Natural killer cell (primary cell): Measurements from ENCODE around the gene COL5A1. TPM values are rescaled to one million over a fixed set of nuclear protein-coding genes. Genes with fewer than 3 reads are reported as not detected.

Experiments
- ATAC-seq, 3 donors: fragments of 150-1000 bp in 2 of 3; fragments of 200-7000 bp in 1 of 3; cut with Tn5 transposase; 1 replicate in 1 of 3; 2 replicates in 2 of 3; pipeline ENCODE4 v1.10.0; 2021; ENCODE audit warnings: mild to moderate bottlenecking in 2 of 3, moderate library complexity in 2 of 3
- DNase-seq, 2 donors: peaks; one replicate each; pipeline versions ENCODE4 v3.0.0 to v3.0.0-alpha.2; 2013 to 2021; ENCODE audit warnings: mixed read lengths in 1 of 2
- H3K27ac ChIP-seq: one replicate; pipeline ENCODE4 v1.5.1; 2013; ENCODE audit warnings: mild to moderate bottlenecking, low read length
- H3K27me3 ChIP-seq: one replicate; pipeline ENCODE4 v1.6.1; 2013; ENCODE audit warnings: low read length; ENCODE audit not compliant: control insufficient read depth, insufficient read depth
- H3K36me3 ChIP-seq: one replicate; pipeline ENCODE4 v1.6.1; 2013; ENCODE audit warnings: low read length; ENCODE audit not compliant: control insufficient read depth, insufficient read depth
- H3K4me1 ChIP-seq: one replicate; pipeline ENCODE4 v1.6.1; 2013; ENCODE audit warnings: low read length; ENCODE audit not compliant: control insufficient read depth, insufficient read depth
- H3K4me3 ChIP-seq: one replicate; pipeline ENCODE4 v1.5.1; 2013; ENCODE audit warnings: low read length
- H3K9me3 ChIP-seq: one replicate; pipeline ENCODE4 v1.6.1; 2013; ENCODE audit warnings: low read length; ENCODE audit not compliant: control insufficient read depth, insufficient read depth
- H3K27ac Mint-ChIP-seq, 2 donors: one replicate each; pipeline ENCODE4 v1.8.0; 2022; ENCODE audit warnings: mild to moderate bottlenecking in 2 of 2, mixed read lengths in 2 of 2, moderate library complexity in 1 of 2
- H3K27me3 Mint-ChIP-seq, 2 donors: one replicate each; pipeline ENCODE4 v1.8.0; 2022; ENCODE audit warnings: low read depth in 2 of 2, mixed read lengths in 2 of 2
- H3K36me3 Mint-ChIP-seq: one replicate; pipeline ENCODE4 v1.8.0; 2022; ENCODE audit warnings: mixed read lengths
- H3K4me1 Mint-ChIP-seq, 2 donors: one replicate each; pipeline ENCODE4 v1.8.0; 2022; ENCODE audit warnings: mixed read lengths in 2 of 2
- H3K4me3 Mint-ChIP-seq: one replicate; pipeline ENCODE4 v1.8.0; 2022; ENCODE audit warnings: mild to moderate bottlenecking, moderate library complexity, mixed read lengths
- H3K9me3 Mint-ChIP-seq, 2 donors: one replicate each; pipeline ENCODE4 v1.8.0; 2022; ENCODE audit warnings: mixed read lengths in 2 of 2
- WGBS: methylation state at CpG from one replicate; pipeline ENCODE4 v1.1.7; 2013; ENCODE audit warnings: missing lambda C conversion rate; ENCODE audit not compliant: insufficient coverage; 5-methylcytosine and 5-hydroxymethylcytosine counted together
- intact Hi-C: fragments of 100-400 bp; cut with micrococcal nuclease; formaldehyde crosslinking; loops from one replicate; pipeline ENCODE4 v1.14.2; 2022
- total RNA-seq, 4 donors: library from RNA; stranded (reverse); fragments of 120-200 nt in 1 of 4; gene quantifications; one replicate each; pipeline versions ENCODE4 v1.2.3 to v1.2.4, GENCODE V29; 2013 to 2022
- TF ChIP-seq, protein P1 (sequence below): fragments of 200-600 bp; IDR thresholded peaks from one replicate; pipeline ENCODE4 v1.8.0; 2022; ENCODE audit warnings: antibody characterized with exemption

Gene COL5A1
- total RNA-seq, 3 donors from 2014 or later (not counting 1 experiment from before 2014, with no cell fraction given), result 0.11 to 0.28 (median 0.23) TPM

DNA sequence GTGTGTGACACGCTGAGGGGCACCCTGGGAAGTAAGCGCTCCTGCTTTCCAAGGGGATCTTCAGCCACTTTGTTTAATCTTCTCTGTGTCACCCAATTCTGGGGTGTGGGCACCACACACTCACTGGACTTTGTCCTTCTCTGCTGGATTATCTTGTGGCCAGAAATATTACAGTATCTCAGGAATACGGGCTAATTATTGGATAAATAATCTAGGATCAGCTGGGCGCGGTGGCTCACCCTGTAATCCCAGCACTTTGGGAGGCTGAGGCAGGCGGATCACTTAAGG lies 50.9 kb downstream of the COL5A1 start:
- Mint-ChIP-seq H3K4me1 (no peaks in the 10 kb centered on the region), H3K36me3 (no peaks in the 10 kb centered on the region), H3K27ac (no peak overlapping the region), H3K27me3 (no peaks in the 10 kb centered on the region), H3K4me3 (no peak overlapping the region), H3K9me3 (no peaks in the 10 kb centered on the region)
- ATAC-seq (no peak), DNase-seq (no peak)
- Histone ChIP-seq H3K27ac (no peak overlapping the region), H3K4me3 (no peak overlapping the region), H3K4me1 (no peaks in the 10 kb centered on the region), H3K9me3 (no peaks in the 10 kb centered on the region), H3K36me3 (no peaks in the 10 kb centered on the region), H3K27me3 (no peaks in the 10 kb centered on the region)
- 93% methylated on average over 6 of the region's 6 CpGs for WGBS
- intact Hi-C loops, result no loop called here
- TF ChIP-seq, protein P1, sequence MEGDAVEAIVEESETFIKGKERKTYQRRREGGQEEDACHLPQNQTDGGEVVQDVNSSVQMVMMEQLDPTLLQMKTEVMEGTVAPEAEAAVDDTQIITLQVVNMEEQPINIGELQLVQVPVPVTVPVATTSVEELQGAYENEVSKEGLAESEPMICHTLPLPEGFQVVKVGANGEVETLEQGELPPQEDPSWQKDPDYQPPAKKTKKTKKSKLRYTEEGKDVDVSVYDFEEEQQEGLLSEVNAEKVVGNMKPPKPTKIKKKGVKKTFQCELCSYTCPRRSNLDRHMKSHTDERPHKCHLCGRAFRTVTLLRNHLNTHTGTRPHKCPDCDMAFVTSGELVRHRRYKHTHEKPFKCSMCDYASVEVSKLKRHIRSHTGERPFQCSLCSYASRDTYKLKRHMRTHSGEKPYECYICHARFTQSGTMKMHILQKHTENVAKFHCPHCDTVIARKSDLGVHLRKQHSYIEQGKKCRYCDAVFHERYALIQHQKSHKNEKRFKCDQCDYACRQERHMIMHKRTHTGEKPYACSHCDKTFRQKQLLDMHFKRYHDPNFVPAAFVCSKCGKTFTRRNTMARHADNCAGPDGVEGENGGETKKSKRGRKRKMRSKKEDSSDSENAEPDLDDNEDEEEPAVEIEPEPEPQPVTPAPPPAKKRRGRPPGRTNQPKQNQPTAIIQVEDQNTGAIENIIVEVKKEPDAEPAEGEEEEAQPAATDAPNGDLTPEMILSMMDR, result no peak

DNA sequence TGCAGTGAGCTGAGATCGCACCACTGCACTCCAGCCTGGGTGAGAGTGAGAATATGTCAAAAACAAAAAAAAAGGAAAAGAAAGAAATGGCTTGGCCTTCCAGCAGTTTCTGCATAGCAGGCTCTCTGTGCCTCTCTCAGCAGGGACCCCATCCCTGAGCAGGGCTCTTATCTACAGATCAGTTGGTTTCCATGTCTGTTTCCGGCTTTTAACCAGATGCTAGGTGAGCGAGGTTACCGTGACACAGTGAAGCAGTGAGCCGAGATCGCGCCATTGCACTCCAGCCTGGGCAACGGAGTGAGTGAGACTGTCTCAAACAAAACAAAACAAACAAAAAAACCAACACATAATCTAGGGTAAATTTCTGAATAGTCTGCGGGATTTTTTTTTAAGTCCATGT lies 51.4 kb downstream of the COL5A1 start:
- H3K27me3 Mint-ChIP-seq, result no peaks in the 10 kb centered on the region
- H3K27ac Mint-ChIP-seq, result no peak overlapping the region
- no peak overlapping the region for H3K4me3 Mint-ChIP-seq
- Histone ChIP-seq H3K36me3 (no peaks in the 10 kb centered on the region), H3K4me1 (no peaks in the 10 kb centered on the region), H3K27me3 (no peaks in the 10 kb centered on the region), H3K4me3 (no peak overlapping the region), H3K27ac (no peak overlapping the region), H3K9me3 (no peaks in the 10 kb centered on the region)
- intact Hi-C loops, result no loop called here
- DNase-seq (peak in 1 of 2 donors; percentile 31), ATAC-seq (no peak)
- 27% methylated on average over 8 of the region's 9 CpGs for WGBS
- no peaks in the 10 kb centered on the region for H3K4me1 Mint-ChIP-seq
- TF ChIP-seq, protein P1, result no peak
- no peaks in the 10 kb centered on the region for H3K9me3 Mint-ChIP-seq
- no peaks in the 10 kb centered on the region for H3K36me3 Mint-ChIP-seq

DNA sequence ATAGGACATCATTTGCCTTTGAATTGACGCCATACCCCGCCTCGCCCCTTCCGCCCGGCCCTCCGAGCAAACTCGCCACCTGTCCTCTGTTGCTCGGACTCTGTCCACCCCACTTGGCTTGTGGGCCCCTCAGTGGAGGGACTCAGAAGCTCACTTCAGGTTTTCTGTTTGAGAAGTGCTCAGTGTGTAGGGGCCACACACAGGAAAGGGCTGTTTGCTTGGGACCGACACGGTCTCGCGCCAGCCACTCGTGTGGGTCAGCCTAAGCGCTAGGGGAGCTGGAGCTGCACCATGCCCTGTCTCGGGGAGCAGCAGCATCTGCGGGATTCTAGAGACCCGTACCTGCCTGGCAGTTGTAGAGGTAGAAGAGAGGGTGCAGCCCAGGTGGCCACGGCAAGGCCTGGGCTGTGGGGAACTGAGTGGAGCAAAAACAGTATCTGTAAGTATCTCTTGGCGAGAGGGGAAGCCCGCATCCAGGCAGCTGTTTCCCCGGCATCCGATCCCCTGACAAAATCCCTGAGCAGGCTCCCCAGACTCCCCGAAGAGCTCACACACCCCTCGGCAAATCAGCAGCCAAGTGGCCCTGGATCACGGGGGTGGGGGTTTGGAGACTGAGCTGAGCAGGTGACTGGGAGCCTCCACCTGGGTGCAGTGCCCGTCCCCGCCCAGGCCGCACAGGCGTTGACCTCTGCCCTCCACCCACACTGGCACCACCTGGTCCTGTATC lies 52.2 kb downstream of the COL5A1 start:
- Histone ChIP-seq H3K27ac (no peak overlapping the region), H3K27me3 (no peaks in the 10 kb centered on the region), H3K4me1 (no peaks in the 10 kb centered on the region), H3K4me3 (no peak overlapping the region), H3K36me3 (no peaks in the 10 kb centered on the region), H3K9me3 (no peaks in the 10 kb centered on the region)
- Mint-ChIP-seq H3K9me3 (no peaks in the 10 kb centered on the region), H3K4me3 (no peak overlapping the region), H3K36me3 (no peaks in the 10 kb centered on the region), H3K4me1 (no peaks in the 10 kb centered on the region), H3K27ac (no peak overlapping the region), H3K27me3 (no peaks in the 10 kb centered on the region)
- ATAC-seq, result no peak
- TF ChIP-seq, protein P1, result no peak
- WGBS, result 88% methylated on average over 29 of the region's 29 CpGs
- intact Hi-C loops, result no loop called here
- no peak for DNase-seq

DNA sequence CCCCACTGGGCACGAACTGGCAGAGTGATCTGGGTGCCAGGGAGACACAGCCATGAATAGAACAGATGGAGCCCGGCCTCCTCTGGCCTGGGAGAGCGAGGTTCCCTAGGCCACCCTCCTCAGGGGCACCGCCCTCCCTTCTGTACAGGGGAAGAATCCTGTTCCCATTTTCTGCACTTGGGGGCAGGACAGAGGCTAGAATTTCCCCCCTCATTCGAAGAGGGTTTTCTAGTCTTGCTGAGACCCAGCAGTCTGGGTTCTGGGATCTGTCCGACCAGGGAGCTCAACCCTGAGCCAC lies 52.7 kb downstream of the COL5A1 start:
- Mint-ChIP-seq H3K4me1 (no peaks in the 10 kb centered on the region), H3K27ac (no peak overlapping the region), H3K27me3 (no peaks in the 10 kb centered on the region), H3K36me3 (no peaks in the 10 kb centered on the region), H3K4me3 (no peak overlapping the region), H3K9me3 (no peaks in the 10 kb centered on the region)
- Histone ChIP-seq H3K36me3 (no peaks in the 10 kb centered on the region), H3K4me1 (no peaks in the 10 kb centered on the region), H3K4me3 (no peak overlapping the region), H3K9me3 (no peaks in the 10 kb centered on the region), H3K27ac (no peak overlapping the region), H3K27me3 (no peaks in the 10 kb centered on the region)
- ATAC-seq (no peak), DNase-seq (no peak)
- TF ChIP-seq, protein P1, result no peak
- intact Hi-C loops, result no loop called here
- WGBS, result 79% methylated on average over 6 of the region's 6 CpGs
